Endometrium (tissue), 2 donors: ENCODE data around the gene PLAAT1.

ENCODE experiments used
- FAIRE-seq: peaks from 2 replicates; lab custom pipeline; 2012; peaks lifted over from hg19 to GRCh38; lab: Jason Lieb, UNC
- donor health status: control.
- donor health status: control.

Gene PLAAT1

DNA sequence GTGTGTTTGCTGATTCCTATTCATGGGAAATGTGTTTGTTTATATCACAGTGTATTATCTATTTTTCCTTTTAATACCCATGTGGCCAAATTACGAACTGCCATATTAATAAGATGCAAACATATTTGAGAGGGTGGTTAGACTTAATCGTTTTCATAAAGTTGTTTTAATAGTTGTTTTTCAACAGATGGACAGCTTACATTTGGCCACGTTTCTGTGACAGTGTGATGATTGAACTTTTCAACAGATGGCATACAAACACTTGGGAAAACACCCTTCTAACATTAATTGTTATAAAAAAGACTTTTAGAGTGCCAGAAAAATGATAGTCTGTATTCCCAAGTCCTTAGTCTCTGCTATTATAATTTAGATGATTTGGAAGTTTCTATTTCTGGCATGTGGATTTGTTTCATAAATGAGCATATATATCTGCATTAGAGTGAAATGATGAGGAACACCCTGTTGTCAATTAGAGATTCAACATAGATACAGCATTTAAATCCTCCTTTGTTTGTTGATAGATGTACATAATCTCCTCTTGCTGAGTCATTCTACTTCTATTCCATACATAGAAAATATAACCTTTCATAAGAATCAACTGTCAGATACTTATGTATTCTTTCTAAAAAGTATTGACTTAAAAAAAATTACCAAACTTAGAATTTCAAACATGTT lies 13.1 kb downstream of the PLAAT1 start:
- no peak for FAIRE-seq

DNA sequence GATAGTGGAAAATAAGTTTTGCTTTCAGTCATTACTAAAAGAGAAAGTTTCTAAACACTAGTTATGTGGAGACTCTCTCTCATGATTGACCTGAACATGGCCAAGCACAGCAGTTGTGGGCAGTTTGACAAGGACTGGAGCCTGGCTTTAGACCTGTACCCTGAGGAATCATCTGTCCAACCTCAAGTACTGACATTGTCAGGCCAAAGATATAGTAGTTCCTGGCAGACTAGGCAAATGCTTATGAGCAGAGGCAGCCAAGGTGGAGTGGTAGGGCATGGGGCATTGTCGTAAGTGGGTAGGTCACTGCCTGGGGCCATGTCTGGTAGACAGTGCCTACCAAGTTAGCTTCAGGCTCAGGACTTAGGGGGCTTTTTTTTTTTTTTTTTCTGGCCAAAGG lies 20.9 kb downstream of the PLAAT1 start:
- FAIRE-seq, result no peak

DNA sequence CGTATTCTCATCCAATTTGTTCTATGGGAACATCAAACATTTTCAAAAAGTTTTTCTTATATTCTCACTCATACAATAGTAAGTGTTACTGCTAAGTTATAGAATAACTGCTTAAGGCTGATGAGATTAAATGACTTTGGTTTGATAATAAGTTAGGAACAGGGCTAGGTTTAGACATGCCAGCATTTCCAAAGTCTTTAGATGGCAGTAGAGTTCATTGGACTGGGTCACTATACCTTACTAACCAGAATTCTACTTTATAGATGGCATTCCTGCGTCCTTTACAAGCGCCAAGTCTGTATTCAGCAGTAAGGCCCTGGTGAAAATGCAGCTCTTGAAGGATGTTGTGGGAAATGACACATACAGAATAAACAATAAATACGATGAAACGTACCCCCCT lies 21.7 kb downstream of the PLAAT1 start:
- no peak for FAIRE-seq

DNA sequence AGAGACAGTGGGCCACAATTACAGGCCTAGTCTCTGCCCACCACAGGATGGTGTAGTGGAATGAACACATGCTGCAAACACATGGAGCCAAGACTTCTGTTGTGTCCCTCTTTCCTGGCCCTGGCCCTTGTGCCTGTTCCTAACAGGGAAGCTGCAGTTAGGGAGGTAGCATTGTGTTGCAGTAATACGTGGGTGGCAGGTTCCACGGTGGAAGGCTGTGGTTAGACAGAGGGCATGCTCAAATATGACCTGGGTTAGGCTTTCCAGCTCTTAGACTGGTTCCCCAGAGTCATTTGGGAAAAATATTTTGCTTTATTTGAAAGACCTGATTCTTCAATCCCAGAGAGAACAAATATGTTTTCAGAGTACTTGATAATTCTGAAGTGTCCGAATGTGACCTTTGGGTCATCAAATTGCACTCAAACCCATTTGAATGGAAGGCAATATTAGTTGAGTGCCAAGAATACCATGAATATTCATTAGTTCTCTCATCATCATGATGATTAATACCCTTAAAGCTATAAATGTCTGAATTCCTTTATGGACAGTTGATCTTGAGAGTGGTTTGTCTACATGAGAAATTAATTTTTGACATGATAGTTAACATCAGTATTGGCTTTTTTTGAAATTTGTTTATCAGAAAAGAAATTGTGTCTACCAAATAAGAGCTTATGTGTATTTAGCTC lies 28.5 kb downstream of the PLAAT1 start:
- FAIRE-seq, result no peak

DNA sequence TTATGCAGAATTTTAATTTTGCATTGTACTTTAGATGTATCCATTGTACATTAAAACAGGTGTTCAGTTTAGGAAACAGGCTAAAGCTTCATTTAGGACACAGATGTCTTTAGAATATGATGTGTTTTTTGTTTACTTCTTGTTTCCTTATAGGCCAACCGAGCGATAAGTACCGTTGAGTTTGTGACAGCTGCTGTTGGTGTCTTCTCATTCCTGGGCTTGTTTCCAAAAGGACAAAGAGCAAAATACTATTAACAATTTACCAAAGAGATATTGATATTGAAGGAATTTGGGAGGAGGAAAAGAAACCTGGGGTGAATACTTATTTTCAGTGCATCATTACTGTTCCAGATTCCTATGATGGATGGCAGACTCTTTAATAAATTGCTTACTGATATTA lies 29.4 kb downstream of the PLAAT1 start:
- no peak for FAIRE-seq

DNA sequence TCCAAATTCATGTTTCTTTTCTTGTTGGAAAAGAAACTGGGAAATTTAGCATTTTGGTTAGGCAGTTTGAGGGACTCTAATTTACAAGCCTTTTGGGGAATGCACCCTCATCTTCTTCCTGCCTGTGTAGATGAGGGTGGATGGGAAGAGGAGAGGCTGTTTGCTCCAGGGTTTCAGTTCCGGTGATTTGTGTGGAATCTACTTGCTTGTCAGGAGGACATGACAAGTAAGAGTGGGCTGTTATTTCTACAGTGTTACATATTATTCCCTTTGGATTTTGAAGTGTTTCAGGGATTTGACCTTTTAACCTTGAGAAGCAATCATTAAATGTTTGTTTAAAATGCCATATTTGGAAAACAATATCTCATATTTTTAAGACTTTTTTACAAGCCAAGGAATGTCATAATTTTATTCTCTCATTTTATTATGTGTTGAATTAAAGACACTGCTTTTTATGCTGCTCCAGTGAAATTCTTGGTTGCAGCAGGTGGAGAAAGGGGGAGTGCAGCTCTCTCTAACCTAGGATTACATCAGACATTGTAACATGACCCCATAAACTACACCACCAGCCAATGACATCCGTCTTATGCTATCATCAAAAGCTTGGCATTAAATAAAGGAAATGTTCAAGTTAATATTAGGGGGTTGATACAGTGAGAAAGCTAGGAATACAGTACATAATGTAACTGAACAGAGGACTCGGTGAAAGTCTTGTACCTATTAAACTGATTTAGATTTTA lies 30.2 kb downstream of the PLAAT1 start:
- no peak for FAIRE-seq

DNA sequence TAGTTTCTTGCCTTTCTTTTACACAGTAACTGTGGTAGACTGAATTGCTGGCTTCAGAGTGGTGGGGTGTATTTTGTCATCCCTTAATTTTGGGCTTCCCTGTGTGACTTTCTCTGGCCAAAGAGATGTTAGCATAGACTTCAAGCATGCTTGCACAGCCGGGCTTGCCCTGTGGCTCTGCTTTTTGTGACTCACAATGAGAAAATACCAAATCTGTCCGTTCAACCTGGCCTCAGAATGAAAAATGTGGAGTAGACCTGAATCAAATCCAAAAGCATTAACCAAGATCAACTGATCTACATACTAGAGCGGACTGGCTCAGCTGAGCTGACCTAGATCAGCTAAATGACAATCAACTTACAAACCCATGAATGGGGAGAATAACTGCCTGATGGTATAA lies 51.4 kb downstream of the PLAAT1 start:
- no peak for FAIRE-seq

DNA sequence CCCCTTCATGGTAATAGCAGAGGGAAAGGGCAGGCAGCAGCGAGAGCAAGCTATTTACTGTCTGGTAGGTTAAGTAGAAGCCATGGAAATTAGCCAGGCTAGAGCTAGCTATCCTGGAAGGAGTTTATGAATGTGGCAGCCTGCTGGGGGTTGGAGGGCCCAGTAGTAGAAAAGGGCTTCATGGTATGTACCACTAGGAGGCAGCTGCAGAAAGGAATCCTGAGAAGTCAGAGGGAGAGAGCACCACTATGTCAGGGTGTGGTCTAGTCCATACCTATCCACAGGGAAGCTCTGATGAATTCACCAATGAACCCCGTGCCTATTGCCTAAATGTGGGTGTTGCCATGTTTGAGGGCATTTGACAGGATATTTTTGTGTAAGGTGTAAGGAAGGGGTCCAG lies 55.0 kb downstream of the PLAAT1 start:
- no peak for FAIRE-seq

DNA sequence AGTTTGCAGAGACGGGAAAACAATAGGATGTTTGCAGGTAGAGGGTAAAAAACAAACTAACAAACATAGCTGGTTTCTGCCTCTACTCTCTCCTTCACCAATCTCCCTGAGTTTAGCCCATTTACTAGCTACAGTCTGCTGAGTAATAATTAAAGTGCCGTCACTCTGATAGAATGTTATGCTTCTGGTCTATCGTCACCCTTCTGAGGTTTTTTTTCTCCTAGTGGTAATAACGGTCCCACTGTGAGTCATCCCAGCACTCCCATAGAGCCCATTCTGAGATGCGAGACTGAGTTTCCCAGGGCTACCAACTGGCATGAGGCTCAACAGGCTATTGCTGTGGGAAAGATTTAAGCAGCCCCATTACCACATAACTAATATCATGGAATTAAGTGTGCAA lies 56.4 kb downstream of the PLAAT1 start:
- no peak for FAIRE-seq

DNA sequence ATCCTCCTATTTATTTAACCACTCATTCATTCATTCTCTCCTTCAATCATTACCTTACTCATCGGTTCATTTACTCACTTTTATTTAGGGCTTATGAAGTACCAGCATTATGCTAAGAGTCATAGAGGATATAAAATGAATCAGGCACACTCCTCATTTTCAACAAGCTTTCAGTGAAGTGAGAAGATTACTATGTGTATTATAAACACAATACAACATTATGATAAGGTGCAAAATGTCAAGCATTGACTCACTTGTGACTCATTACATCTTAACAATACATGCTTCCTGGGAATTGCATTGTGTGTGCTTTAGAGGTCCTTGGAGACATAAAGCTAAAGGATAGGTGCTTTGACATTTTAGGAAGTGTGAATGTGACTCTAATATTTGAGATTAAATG lies 60.4 kb downstream of the PLAAT1 start:
- FAIRE-seq, result no peak

DNA sequence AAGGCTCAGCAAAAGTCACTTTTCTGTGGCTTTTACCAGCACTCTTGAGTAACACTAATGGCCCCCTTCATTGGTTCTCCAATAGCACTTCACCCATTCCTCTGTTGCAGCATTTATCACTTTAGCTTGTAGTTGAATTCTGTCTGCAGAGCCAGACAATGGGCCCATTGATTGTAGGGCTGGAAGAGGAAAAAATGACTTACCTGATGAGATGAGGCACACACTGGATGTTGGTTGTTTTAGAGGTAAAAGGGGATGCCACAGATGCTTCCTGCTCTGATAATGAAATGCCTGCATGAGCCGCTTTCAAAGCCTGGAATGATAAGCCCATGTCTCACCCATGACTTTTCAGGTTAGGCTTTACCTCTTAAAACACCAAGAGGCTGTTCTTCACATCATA lies 64.3 kb downstream of the PLAAT1 start:
- no peak for FAIRE-seq

DNA sequence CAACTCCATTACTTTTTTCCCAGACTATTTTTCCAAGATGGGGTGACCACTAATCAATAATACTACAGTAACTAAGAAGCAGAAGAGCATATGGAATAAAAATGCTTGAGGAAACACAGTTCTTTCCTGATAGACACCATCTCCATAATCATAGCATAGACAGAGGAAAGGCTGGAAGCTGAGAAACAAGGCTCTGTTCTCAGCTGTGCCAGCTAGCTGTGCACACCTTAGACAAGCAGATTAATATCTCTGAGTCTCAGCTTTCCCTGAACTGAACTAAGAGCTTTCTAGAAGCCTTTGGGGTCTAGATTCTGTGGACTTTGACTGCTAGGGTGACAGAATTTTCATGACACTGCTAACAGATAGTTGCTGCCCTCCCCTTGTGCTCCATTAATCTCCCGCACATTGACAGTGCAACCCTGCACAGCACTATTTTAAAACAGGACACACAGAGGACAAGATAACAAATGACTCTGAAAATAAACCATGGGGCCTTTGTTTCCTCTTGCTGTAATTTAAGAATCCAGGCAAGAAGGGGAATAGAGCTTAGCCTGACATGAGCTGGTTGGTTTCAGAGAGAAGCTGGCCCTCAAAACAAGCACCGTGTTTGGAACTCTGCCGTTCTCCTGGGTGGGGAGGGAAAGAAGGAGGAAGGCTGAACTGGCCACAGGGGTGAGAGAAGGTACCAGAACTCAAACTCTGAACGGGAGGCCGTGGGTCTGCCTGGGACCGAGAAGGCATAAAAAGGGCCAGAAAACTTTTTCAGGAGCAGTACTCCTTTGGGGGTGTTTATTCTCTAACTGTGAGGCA lies 70.1 kb downstream of the PLAAT1 start:
- FAIRE-seq, result no peak

DNA sequence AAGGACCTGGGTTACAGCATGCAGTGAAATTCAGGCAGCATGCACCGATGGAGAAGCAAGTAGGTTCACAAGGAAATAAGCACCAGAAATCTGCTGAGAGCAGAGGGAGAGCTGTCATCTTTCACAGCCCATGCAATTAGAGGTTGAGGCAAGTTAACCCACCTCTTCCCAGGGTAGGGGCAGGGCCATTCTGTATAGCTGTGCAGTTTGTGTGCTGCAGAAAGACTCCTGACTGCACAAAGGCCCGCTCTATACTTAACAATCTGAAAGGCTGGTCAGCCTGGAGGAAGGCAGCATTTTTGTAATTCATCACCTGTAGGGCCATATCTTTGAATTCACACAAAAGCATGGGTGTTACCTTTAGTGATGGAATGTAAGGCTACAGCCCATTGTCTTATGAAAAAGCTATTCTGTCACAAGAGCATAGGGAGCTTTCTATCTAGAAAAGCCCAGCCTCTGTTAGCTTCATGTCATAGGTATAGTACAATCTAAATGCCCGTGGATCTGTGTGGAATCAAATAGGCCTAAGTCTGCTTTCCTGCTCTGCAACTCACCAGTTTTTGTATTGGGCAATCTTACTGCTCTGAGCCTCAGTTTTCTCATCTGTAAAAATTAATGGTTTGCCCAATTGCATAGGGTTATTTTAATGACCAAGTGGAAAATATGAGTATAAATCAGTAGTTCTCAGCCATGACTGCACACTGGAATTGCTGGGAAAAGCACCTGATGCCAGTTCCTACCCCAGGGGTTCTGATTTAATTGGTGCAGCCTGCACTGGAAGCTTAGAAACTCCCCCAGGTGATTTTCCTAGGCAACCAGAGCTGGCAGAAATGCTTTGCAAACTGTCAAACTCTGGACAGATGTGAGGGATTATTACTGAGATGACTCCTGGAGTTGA lies 72.3 kb downstream of the PLAAT1 start:
- FAIRE-seq, result no peak

DNA sequence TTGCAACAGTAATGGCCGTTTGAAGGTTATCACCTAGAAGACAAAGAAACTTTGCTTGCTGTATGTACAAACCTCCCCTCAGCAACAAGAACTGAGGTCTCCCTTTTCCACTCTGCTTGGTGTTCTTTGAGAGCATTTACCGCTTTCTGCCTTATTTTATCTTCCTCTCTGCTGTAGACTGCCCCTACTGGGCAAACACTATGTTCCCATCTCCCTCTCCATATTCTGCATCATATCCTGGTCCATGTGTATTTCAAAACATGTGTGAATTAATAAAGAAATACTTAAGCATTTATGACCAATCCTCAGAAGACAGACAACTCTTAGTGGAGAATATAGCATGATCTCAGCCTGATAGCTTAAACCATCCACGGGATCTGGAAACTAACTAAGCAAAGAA lies 73.1 kb downstream of the PLAAT1 start:
- no peak for FAIRE-seq

DNA sequence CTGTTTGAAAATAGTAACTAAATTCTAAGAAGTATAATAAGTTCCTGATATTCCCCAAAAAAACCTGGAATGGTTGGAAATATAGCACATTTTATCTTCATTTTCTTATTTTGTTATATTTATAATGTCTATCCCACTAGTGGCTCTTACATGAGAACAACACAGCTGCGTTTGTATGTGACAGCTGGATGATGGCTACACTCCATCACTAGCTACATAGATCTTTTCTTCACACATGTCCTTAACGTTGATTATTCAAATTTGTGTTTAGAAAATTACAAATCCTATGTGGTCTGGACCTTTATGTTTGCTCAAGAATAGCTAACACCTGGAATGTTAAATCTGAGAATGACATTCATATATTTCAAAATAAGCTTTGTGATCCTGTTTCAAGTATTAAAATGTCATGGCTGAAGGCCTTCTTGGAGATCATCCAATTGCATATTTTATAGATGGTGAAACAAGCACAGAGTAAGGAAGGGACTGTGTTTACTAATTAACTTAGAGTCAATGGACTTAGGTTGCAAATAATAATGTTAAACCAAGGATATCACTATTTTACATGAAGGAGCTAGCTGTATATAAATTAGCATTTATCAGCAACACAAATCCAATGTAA lies 76.8 kb downstream of the PLAAT1 start:
- no peak for FAIRE-seq
